Fibroblast of the aortic adventitia (primary cell): ENCODE data around the gene SUMO3. TPM values are rescaled to one million over a fixed set of nuclear protein-coding genes. Genes with fewer than 3 reads are reported as not detected.

Source experiments
- DNase-seq: peaks from one replicate; pipeline ENCODE4 v3.0.0-alpha.2; 2010; ENCODE audit warnings: low read depth
- H3K4me3 ChIP-seq: 2 replicates; pipeline ENCODE4 v1.5.1; 2011; ENCODE audit warnings: low read depth, mild to moderate bottlenecking, control low read depth, low read length, moderate library complexity
- total RNA-seq: library from RNA; depleted of rRNA; stranded (reverse); fragments of >200 nt; gene quantifications from 2 replicates; pipeline ENCODE4 v1.2.3, GENCODE V29; 2012; ENCODE audit warnings: low replicate concordance
- TF ChIP-seq, protein P1 (sequence below): IDR thresholded peaks from 2 replicates; pipeline ENCODE4 v1.5.1; 2011; ENCODE audit warnings: mild to moderate bottlenecking, low read length, control low read depth, inconsistent platforms; ENCODE audit not compliant: insufficient read depth

Gene SUMO3
- total RNA-seq, 1 donor: 130 TPM

GRCh38 chr21:44828362-44829056, 10.6 kb upstream of the SUMO3 start:
- no peak for DNase-seq
- no peak overlapping the region for H3K4me3 ChIP-seq
- TF ChIP-seq, protein P1, sequence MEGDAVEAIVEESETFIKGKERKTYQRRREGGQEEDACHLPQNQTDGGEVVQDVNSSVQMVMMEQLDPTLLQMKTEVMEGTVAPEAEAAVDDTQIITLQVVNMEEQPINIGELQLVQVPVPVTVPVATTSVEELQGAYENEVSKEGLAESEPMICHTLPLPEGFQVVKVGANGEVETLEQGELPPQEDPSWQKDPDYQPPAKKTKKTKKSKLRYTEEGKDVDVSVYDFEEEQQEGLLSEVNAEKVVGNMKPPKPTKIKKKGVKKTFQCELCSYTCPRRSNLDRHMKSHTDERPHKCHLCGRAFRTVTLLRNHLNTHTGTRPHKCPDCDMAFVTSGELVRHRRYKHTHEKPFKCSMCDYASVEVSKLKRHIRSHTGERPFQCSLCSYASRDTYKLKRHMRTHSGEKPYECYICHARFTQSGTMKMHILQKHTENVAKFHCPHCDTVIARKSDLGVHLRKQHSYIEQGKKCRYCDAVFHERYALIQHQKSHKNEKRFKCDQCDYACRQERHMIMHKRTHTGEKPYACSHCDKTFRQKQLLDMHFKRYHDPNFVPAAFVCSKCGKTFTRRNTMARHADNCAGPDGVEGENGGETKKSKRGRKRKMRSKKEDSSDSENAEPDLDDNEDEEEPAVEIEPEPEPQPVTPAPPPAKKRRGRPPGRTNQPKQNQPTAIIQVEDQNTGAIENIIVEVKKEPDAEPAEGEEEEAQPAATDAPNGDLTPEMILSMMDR: no peak

DNA sequence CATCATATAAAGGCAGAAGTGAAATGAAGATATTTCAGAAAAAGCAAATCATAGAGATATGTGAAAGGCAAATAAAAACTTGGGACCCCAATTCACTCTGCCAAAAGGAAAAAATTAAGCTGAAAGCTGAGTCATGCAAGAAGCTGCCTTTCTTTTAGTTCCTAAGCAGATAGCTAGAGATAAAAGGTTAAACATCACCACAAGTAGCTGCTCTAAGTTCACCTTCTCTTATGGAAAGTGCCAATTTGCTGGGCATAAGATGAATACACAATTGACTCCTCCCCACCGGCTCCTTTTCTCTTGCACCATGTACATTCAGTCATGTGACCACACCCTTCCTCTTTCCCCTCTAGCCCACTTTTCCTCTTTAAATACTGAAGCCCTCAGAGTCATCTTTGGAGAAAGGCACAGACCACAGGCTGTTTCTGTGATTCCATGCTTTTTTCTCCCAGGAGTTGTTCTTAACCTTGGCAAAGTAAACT, 5.4 kb upstream of the SUMO3 start:
- TF ChIP-seq, protein P1: no peak

DNA sequence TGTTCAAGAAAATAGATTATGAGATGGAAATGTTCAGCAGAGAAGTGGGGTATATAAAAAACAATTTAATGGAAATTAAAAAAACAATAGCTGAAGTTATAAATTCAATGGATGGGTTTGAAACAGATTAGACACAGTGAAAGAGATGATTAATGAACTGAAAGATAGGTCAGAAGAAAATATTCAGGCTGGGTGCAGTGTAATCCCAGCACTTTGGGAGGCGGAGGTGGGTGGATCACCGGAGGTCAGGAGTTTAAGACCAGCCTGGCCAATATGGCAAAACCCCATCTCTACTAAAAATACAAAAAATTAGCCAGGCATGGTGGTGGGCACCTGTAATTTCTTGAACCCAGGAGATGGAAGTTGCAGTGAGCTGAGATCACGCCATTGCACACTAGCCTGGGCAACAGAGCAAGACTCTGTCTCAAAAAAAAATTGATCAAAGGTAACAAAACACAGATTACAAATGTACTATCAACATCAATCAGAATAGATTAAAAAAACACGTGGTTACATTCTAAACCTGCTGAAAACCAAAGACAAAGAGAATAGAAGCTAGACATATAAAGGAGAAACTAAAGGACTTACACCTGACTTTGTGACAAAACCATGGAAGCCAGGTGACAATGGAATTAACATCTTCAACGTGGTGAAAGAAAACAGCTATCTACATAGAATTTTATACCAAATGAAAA, 4.8 kb upstream of the SUMO3 start:
- H3K4me3 ChIP-seq: no peak overlapping the region
- no peak for DNase-seq
- TF ChIP-seq, protein P1: no peak

More for the DNA sequence above, 5.4 kb upstream of the SUMO3 start:
- H3K4me3 ChIP-seq: no peak overlapping the region
- DNase-seq: no peak

DNA sequence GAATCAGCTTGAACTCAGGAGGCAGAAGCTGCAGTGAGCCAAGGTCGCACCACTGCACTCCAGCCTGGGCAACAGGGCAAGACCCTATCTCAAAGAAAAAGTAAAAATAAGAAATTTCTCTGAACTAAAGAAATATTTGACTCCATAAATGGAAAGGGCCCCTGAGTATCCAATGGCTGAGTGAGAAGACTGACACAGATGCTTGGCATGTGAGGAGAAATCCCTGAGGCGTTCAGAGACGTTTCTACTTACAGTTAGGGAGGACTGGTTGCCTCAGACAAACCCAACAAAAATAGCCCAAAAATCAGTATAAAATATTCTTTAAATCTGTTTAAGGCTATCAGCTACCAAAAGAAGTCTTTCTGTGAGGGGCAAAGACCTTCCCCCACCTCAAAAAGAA, 3.0 kb upstream of the SUMO3 start:
- H3K4me3 ChIP-seq: no peak overlapping the region
- DNase-seq: peak; percentile 18
- TF ChIP-seq, protein P1: no peak

DNA sequence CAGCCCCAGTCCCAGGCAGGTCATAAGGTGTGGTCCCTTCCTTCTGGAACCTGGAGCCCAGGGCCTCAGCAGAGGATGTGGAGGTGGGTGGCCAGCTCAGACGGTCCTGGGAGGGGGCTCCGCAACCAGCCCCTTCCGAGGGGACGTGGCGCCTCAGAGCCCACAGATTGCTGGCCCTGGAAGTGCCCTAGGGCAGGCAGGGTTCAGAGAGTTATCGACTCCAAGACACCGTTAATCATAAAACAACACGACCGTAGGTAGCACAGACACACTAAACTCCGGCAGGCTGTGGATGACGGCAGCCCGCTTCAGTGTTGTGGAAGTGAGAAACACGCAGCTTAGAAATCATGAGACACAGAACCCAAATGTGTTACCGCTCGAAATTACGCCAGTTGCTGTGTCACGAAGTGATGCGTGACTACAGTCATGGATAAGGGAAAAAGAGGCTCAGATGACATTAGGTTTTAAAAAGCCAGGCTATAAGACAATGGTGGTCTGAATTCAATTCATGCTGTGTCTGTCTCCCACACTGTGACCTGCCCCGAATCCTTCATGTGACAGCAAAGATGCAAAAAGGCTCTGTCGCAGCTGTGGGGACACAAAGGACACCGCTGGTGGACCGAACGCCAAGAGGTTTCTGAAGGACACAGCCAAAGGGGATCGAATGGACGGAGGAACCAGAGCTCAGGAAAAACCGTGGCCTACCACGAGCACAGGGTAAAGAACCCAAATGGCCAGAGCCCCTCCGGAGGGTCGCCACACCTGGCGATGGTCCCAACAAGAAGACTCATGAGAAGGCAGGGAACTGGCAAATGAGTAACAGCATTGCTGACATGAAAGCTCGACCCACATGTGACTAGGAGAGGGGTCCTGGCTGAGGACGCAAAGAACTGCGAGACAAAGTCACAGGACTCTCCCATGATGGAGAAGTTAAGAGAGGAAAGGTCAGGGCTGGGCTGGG, 1.7 kb upstream of the SUMO3 start:
- no peak for DNase-seq
- no peak overlapping the region for H3K4me3 ChIP-seq
- TF ChIP-seq, protein P1: no peak

DNA sequence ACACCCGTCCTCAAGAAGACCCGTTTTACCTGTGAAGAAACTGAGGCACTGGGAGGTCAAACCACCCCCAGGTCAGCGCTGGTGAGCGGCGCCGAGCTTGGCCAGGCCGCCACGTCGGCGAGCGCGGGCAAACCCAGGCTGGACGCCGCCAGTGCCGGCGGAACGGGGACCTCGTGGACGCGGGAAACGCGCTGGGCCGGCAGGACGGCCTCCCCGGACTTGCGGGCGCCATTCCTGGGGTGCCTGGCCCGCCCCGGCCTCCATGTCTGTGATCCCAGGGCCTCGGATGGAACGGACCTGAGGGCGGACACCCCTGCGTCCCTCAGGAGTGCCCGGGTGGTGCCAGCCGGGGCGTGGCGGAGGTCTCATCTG, 764 bp upstream of the SUMO3 start:
- TF ChIP-seq, protein P1: no peak
- H3K4me3 ChIP-seq: peak overlapping the region; percentile 67
- no peak for DNase-seq
